COR-L47 (cell line): Measurements from ENCODE around the gene JMJD6.
"Not testable (repeated sequence)": the region's sequence is repeated elsewhere in the genome, so short reads cannot be mapped to it uniquely, and the experiment has no call there.

ENCODE experiments used
- DNase-seq: peaks from one replicate; lab custom pipeline; 2025; lab: John Stamatoyannopoulos, UW

The JMJD6 gene

GRCh38 chr17:76726231-76726775 is at the start of gene JMJD6:
Gene JMJD6, minus strand, starts transcription at chr17:76726606. Its CDS starts 131 bp downstream, at chr17:76726475.
- DNase-seq = peak; percentile 92

- no peak for DNase-seq
Measured at GRCh38 chr17:76775021-76775600, 48.7 kb upstream of the JMJD6 start.

- no peak for DNase-seq
Measured at GRCh38 chr17:76772842-76773525, 46.6 kb upstream of the JMJD6 start.

- no peak for DNase-seq
Measured at GRCh38 chr17:76758570-76758969, 32.2 kb upstream of the JMJD6 start.

- no peak for DNase-seq
Measured at GRCh38 chr17:76757256-76757655, 30.9 kb upstream of the JMJD6 start.

- no peak for DNase-seq
Measured at GRCh38 chr17:76755285-76755684, 28.9 kb upstream of the JMJD6 start.

- no peak for DNase-seq
Measured at GRCh38 chr17:76753061-76753961, 26.9 kb upstream of the JMJD6 start.

GRCh38 chr17:76752006-76752405 is 25.6 kb upstream of the JMJD6 start:
- DNase-seq = no peak

GRCh38 chr17:76751416-76751993 is 25.1 kb upstream of the JMJD6 start:
- no peak for DNase-seq

- no peak for DNase-seq
Measured at GRCh38 chr17:76748657-76749056, 22.3 kb upstream of the JMJD6 start.

GRCh38 chr17:76747716-76748363 is 21.4 kb upstream of the JMJD6 start:
- DNase-seq = no peak

- DNase-seq = not testable (repeated sequence)
Measured at GRCh38 chr17:76745785-76746184, 19.4 kb upstream of the JMJD6 start.

- no peak for DNase-seq
Measured at GRCh38 chr17:76744747-76745146, 18.3 kb upstream of the JMJD6 start.

- DNase-seq = no peak
Measured at GRCh38 chr17:76742958-76743357, 16.6 kb upstream of the JMJD6 start.

GRCh38 chr17:76740329-76741118 is 14.1 kb upstream of the JMJD6 start:
- DNase-seq = no peak

- DNase-seq = not testable (repeated sequence)
Measured at GRCh38 chr17:76739568-76740115, 13.2 kb upstream of the JMJD6 start.

- DNase-seq = no peak
Measured at GRCh38 chr17:76738468-76738850, 12.1 kb upstream of the JMJD6 start.

- peak; percentile 94 for DNase-seq
Measured at GRCh38 chr17:76737676-76738467, 11.5 kb upstream of the JMJD6 start, which contains the start of gene MFSD11. Gene MFSD11, plus strand, starts transcription at chr17:76738119. Its CDS starts 234 bp downstream, at chr17:76738353.

- peak; percentile 99 for DNase-seq
Measured at GRCh38 chr17:76737082-76737675, 10.8 kb upstream of the JMJD6 start, which contains the start of gene SRSF2. Gene SRSF2, minus strand, starts transcription at chr17:76737331. Its CDS starts 171 bp downstream, at chr17:76737160.
